Measurements from ENCODE around the gene EPS15.

GRCh38 chr1:51515312-51515960, 3.6 kb downstream of the EPS15 start:
- TF ChIP-seq CTCF (optimal IDR thresholded peaks at IDR 0.05 in 1 of 3, IDR thresholded peaks at IDR 0.05 in 1 of 3, conservative IDR thresholded peaks at IDR 0.05 in 1 of 3; ENCODE audit: extremely low read depth in 1 of 3, insufficient read depth in 2 of 3, low read length in 3 of 3) = no peak
- no peak for TF ChIP-seq EZH2 (IDR thresholded peaks at IDR 0.05; ENCODE audit: low read length)

Measured in keratinocyte (primary cell).